GM21447 (cell line): Measurements from ENCODE around the gene MACROD1.

Experiments used
- ATAC-seq: cut with Tn5 transposase; IDR thresholded peaks from one replicate; pipeline ENCODE4 v1.9.1; 2021; ENCODE audit not compliant: unreplicated experiment

The MACROD1 gene

GRCh38 chr11:64038500-64038899 lies 127.4 kb downstream of the MACROD1 start:
- ATAC-seq = no peak

- ATAC-seq = no peak
Measured at GRCh38 chr11:64037027-64037634, 128.8 kb downstream of the MACROD1 start.

GRCh38 chr11:64036087-64037026 lies 129.6 kb downstream of the MACROD1 start:
- ATAC-seq = no peak

GRCh38 chr11:64035576-64035975 lies 130.3 kb downstream of the MACROD1 start, which contains the start of gene FLRT1:
FLRT1 (plus strand) TSS chr11:64035931; CDS start chr11:64116268, 80,337 bp downstream.
- ATAC-seq = no peak

- ATAC-seq = no peak
Measured at GRCh38 chr11:64035081-64035524, 130.8 kb downstream of the MACROD1 start.

GRCh38 chr11:64034411-64034811 lies 131.5 kb downstream of the MACROD1 start:
- no peak for ATAC-seq

GRCh38 chr11:64032050-64032449 lies 133.9 kb downstream of the MACROD1 start:
- no peak for ATAC-seq

- ATAC-seq = no peak
Measured at GRCh38 chr11:64031001-64031400, 134.9 kb downstream of the MACROD1 start.

GRCh38 chr11:64029773-64030172 lies 136.1 kb downstream of the MACROD1 start:
- no peak for ATAC-seq

GRCh38 chr11:64028398-64029115 lies 137.4 kb downstream of the MACROD1 start:
- no peak for ATAC-seq

GRCh38 chr11:64027651-64028397 lies 138.1 kb downstream of the MACROD1 start:
- no peak for ATAC-seq

- ATAC-seq = no peak
Measured at GRCh38 chr11:64026575-64027205, 139.2 kb downstream of the MACROD1 start.

- ATAC-seq = no peak
Measured at GRCh38 chr11:64025205-64025604, 140.7 kb downstream of the MACROD1 start.

GRCh38 chr11:64023712-64024710 lies 141.9 kb downstream of the MACROD1 start:
- no peak for ATAC-seq

GRCh38 chr11:64022125-64022784 lies 143.7 kb downstream of the MACROD1 start:
- no peak for ATAC-seq

- no peak for ATAC-seq
Measured at GRCh38 chr11:64021757-64022093, 144.2 kb downstream of the MACROD1 start.

GRCh38 chr11:64020976-64021756 lies 144.7 kb downstream of the MACROD1 start:
- no peak for ATAC-seq
